SJSA1 (cell line): ENCODE measurements around the gene EXOC4. TPM values are rescaled to one million over a fixed set of nuclear protein-coding genes. Genes with fewer than 3 reads are reported as not detected.

Source experiments
- DNase-seq, 2 experiments: peaks; one replicate each; pipeline ENCODE4 v3.0.0-alpha.2; 2015 to 2020; ENCODE audit warnings: low spot score in 2 of 2, low read depth in 1 of 2
- H3K27ac ChIP-seq: fragments of 250-450 bp; sonication (Bioruptor Pico); 2 replicates; pipeline ENCODE4 v1.5.1; 2020; ENCODE audit warnings: mild to moderate bottlenecking, moderate library complexity
- H3K27me3 ChIP-seq: fragments of 250-450 bp; sonication (Bioruptor Pico); replicated peaks from 2 replicates; pipeline ENCODE4 v1.5.1; 2020; ENCODE audit warnings: mild to moderate bottlenecking, moderate library complexity
- H3K36me3 ChIP-seq: fragments of 250-450 bp; sonication (Bioruptor Pico); 2 replicates; pipeline ENCODE4 v1.5.1; 2020; ENCODE audit warnings: mild to moderate bottlenecking
- H3K4me1 ChIP-seq: fragments of 250-450 bp; sonication (Bioruptor Pico); replicated peaks from 2 replicates; pipeline ENCODE4 v1.6.1; 2021; ENCODE audit warnings: mild to moderate bottlenecking
- H3K4me3 ChIP-seq: fragments of 250-450 bp; sonication (Bioruptor Pico); 2 replicates; pipeline ENCODE4 v1.5.1; 2020; ENCODE audit warnings: mild to moderate bottlenecking
- H3K9me3 ChIP-seq: fragments of 250-450 bp; sonication (Bioruptor Pico); replicated peaks from 2 replicates; pipeline ENCODE4 v1.5.1; 2020; ENCODE audit warnings: mild to moderate bottlenecking
- total RNA-seq: library from RNA; depleted of rRNA; stranded (reverse); fragments of >200 nt; shearing (Covaris generic); gene quantifications from 2 replicates; pipeline ENCODE4 v1.2.3, GENCODE V29; 2014

Gene EXOC4
- total RNA-seq, 1 experiment from 2014 or later, result 38.5 TPM

GRCh38 chr7:133705596-133705995 is 452.7 kb downstream of the EXOC4 start:
- H3K27ac ChIP-seq, result peak overlapping the region; percentile 41
- no peaks in the 10 kb centered on the region for H3K27me3 ChIP-seq
- peak; percentile 50 to 65 for DNase-seq
- H3K9me3 ChIP-seq, result no peaks in the 10 kb centered on the region
- H3K36me3 ChIP-seq, result no peaks in the 10 kb centered on the region
- H3K4me3 ChIP-seq, result no peak overlapping the region
- peaks cover 40% of the 10 kb centered on the region for H3K4me1 ChIP-seq

- peaks cover 40% of the 10 kb centered on the region for H3K4me1 ChIP-seq
- no peak for DNase-seq
- H3K36me3 ChIP-seq, result no peaks in the 10 kb centered on the region
- no peaks in the 10 kb centered on the region for H3K27me3 ChIP-seq
- no peak overlapping the region for H3K4me3 ChIP-seq
- peak overlapping the region; percentile 41 for H3K27ac ChIP-seq
- no peaks in the 10 kb centered on the region for H3K9me3 ChIP-seq
Measured at GRCh38 chr7:133706016-133706415, 453.1 kb downstream of the EXOC4 start.

- peaks cover 26% of the 10 kb centered on the region for H3K4me1 ChIP-seq
- no peaks in the 10 kb centered on the region for H3K9me3 ChIP-seq
- no peak for DNase-seq
- no peaks in the 10 kb centered on the region for H3K27me3 ChIP-seq
- H3K4me3 ChIP-seq, result no peak overlapping the region
- no peaks in the 10 kb centered on the region for H3K36me3 ChIP-seq
- no peak overlapping the region for H3K27ac ChIP-seq
Measured at GRCh38 chr7:133709036-133709880, 456.4 kb downstream of the EXOC4 start.

GRCh38 chr7:133712544-133712943 is 459.7 kb downstream of the EXOC4 start:
- H3K4me3 ChIP-seq, result no peak overlapping the region
- H3K36me3 ChIP-seq, result no peaks in the 10 kb centered on the region
- no peaks in the 10 kb centered on the region for H3K27me3 ChIP-seq
- no peak for DNase-seq
- H3K9me3 ChIP-seq, result no peaks in the 10 kb centered on the region
- H3K27ac ChIP-seq, result no peak overlapping the region
- 0 out of 2 replicates have a peak, but pooled peaks cover 3% of the 10 kb centered on the region for H3K4me1 ChIP-seq

GRCh38 chr7:133714654-133715053 is 461.8 kb downstream of the EXOC4 start:
- no peak overlapping the region for H3K27ac ChIP-seq
- H3K4me1 ChIP-seq, result no peaks in the 10 kb centered on the region
- H3K9me3 ChIP-seq, result no peaks in the 10 kb centered on the region
- no peaks in the 10 kb centered on the region for H3K36me3 ChIP-seq
- H3K27me3 ChIP-seq, result no peaks in the 10 kb centered on the region
- H3K4me3 ChIP-seq, result no peak overlapping the region
- no peak for DNase-seq

- Histone ChIP-seq H3K4me3 (no peak overlapping the region), H3K4me1 (no peaks in the 10 kb centered on the region), H3K36me3 (no peaks in the 10 kb centered on the region), H3K27ac (no peak overlapping the region), H3K27me3 (no peaks in the 10 kb centered on the region), H3K9me3 (no peaks in the 10 kb centered on the region)
- DNase-seq, result no peak
Measured at GRCh38 chr7:133718131-133718530, 465.3 kb downstream of the EXOC4 start.

- Histone ChIP-seq H3K4me3 (no peak overlapping the region), H3K36me3 (no peaks in the 10 kb centered on the region), H3K4me1 (no peaks in the 10 kb centered on the region), H3K27me3 (no peaks in the 10 kb centered on the region), H3K9me3 (no peaks in the 10 kb centered on the region), H3K27ac (no peak overlapping the region)
- no peak for DNase-seq
Measured at GRCh38 chr7:133723044-133723443, 470.2 kb downstream of the EXOC4 start.

GRCh38 chr7:133724148-133724547 is 471.3 kb downstream of the EXOC4 start:
- Histone ChIP-seq H3K4me1 (no peaks in the 10 kb centered on the region), H3K36me3 (no peaks in the 10 kb centered on the region), H3K27me3 (no peaks in the 10 kb centered on the region), H3K9me3 (no peaks in the 10 kb centered on the region), H3K4me3 (no peak overlapping the region), H3K27ac (no peak overlapping the region)
- no peak for DNase-seq

- H3K4me3 ChIP-seq, result no peak overlapping the region
- no peak for DNase-seq
- no peaks in the 10 kb centered on the region for H3K27me3 ChIP-seq
- no peaks in the 10 kb centered on the region for H3K9me3 ChIP-seq
- no peaks in the 10 kb centered on the region for H3K36me3 ChIP-seq
- H3K27ac ChIP-seq, result no peak overlapping the region
- no peaks in the 10 kb centered on the region for H3K4me1 ChIP-seq
Measured at GRCh38 chr7:133724694-133725093, 471.8 kb downstream of the EXOC4 start.

- no peaks in the 10 kb centered on the region for H3K36me3 ChIP-seq
- no peak overlapping the region for H3K27ac ChIP-seq
- no peaks in the 10 kb centered on the region for H3K27me3 ChIP-seq
- no peaks in the 10 kb centered on the region for H3K4me1 ChIP-seq
- no peaks in the 10 kb centered on the region for H3K9me3 ChIP-seq
- no peak for DNase-seq
- no peak overlapping the region for H3K4me3 ChIP-seq
Measured at GRCh38 chr7:133727476-133728214, 474.8 kb downstream of the EXOC4 start.

GRCh38 chr7:133730360-133730759 is 477.5 kb downstream of the EXOC4 start:
- Histone ChIP-seq H3K36me3 (no peaks in the 10 kb centered on the region), H3K4me3 (no peak overlapping the region), H3K4me1 (0 out of 2 replicates have a peak, but pooled peaks cover 1% of the 10 kb centered on the region), H3K27ac (no peak overlapping the region), H3K9me3 (no peaks in the 10 kb centered on the region), H3K27me3 (no peaks in the 10 kb centered on the region)
- no peak for DNase-seq

- Histone ChIP-seq H3K36me3 (no peaks in the 10 kb centered on the region), H3K4me3 (no peak overlapping the region), H3K27me3 (no peaks in the 10 kb centered on the region), H3K4me1 (0 out of 2 replicates have a peak, but pooled peaks cover 3% of the 10 kb centered on the region), H3K27ac (no peak overlapping the region), H3K9me3 (no peaks in the 10 kb centered on the region)
- DNase-seq, result no peak
Measured at GRCh38 chr7:133733401-133733800, 480.5 kb downstream of the EXOC4 start.

- Histone ChIP-seq H3K9me3 (no peaks in the 10 kb centered on the region), H3K27me3 (no peaks in the 10 kb centered on the region), H3K4me3 (no peak overlapping the region), H3K4me1 (0 out of 2 replicates have a peak, but pooled peaks cover 3% of the 10 kb centered on the region), H3K36me3 (no peaks in the 10 kb centered on the region), H3K27ac (no peak overlapping the region)
- no peak for DNase-seq
Measured at GRCh38 chr7:133735222-133735621, 482.3 kb downstream of the EXOC4 start.

GRCh38 chr7:133739817-133740216 is 486.9 kb downstream of the EXOC4 start:
- no peaks in the 10 kb centered on the region for H3K36me3 ChIP-seq
- H3K4me3 ChIP-seq, result no peak overlapping the region
- DNase-seq, result no peak
- no peak overlapping the region for H3K27ac ChIP-seq
- H3K27me3 ChIP-seq, result no peaks in the 10 kb centered on the region
- H3K9me3 ChIP-seq, result no peaks in the 10 kb centered on the region
- H3K4me1 ChIP-seq, result 0 out of 2 replicates have a peak, but pooled peaks cover 3% of the 10 kb centered on the region
